Measurements from ENCODE around the gene CAPN3.

Gene CAPN3

GRCh38 chr15:42401544-42402454 is 42.5 kb downstream of the CAPN3 start:
- DNase-seq = no peak

- DNase-seq = no peak
Measured at GRCh38 chr15:42402455-42403205, 43.3 kb downstream of the CAPN3 start.

GRCh38 chr15:42403389-42403788 is 44.1 kb downstream of the CAPN3 start:
- no peak for DNase-seq

GRCh38 chr15:42404461-42405235 is 45.3 kb downstream of the CAPN3 start:
- DNase-seq = no peak

GRCh38 chr15:42405863-42406482 is 46.7 kb downstream of the CAPN3 start:
- DNase-seq = no peak

GRCh38 chr15:42408178-42408577 is 48.9 kb downstream of the CAPN3 start:
- DNase-seq = no peak

- no peak for DNase-seq
Measured at GRCh38 chr15:42409011-42409410, 49.7 kb downstream of the CAPN3 start.

GRCh38 chr15:42411884-42412283 is 52.6 kb downstream of the CAPN3 start:
- DNase-seq = no peak

- DNase-seq = no peak
Measured at GRCh38 chr15:42413920-42414319, 54.6 kb downstream of the CAPN3 start.

- DNase-seq = no peak
Measured at GRCh38 chr15:42419369-42419768, 60.1 kb downstream of the CAPN3 start.

- no peak for DNase-seq
Measured at GRCh38 chr15:42421376-42421775, 62.1 kb downstream of the CAPN3 start.

GRCh38 chr15:42427429-42428223 is 68.3 kb downstream of the CAPN3 start:
- DNase-seq = no peak

- no peak for DNase-seq
Measured at GRCh38 chr15:42444415-42445063, 85.2 kb downstream of the CAPN3 start.

- DNase-seq = no peak
Measured at GRCh38 chr15:42445551-42445950, 86.2 kb downstream of the CAPN3 start.

GRCh38 chr15:42447599-42447998 is 88.3 kb downstream of the CAPN3 start:
- DNase-seq = no peak

- DNase-seq = no peak
Measured at GRCh38 chr15:42448281-42448680, 89.0 kb downstream of the CAPN3 start.

- no peak for DNase-seq
Measured at GRCh38 chr15:42449770-42450424, 90.6 kb downstream of the CAPN3 start.

- no peak for DNase-seq
Measured at GRCh38 chr15:42450425-42450790, 91.1 kb downstream of the CAPN3 start.

- no peak for DNase-seq
Measured at GRCh38 chr15:42453826-42454225, 94.5 kb downstream of the CAPN3 start.

GRCh38 chr15:42456531-42456930 is 97.2 kb downstream of the CAPN3 start:
- DNase-seq = no peak

- no peak for DNase-seq
Measured at GRCh38 chr15:42456971-42457370, 97.7 kb downstream of the CAPN3 start.
